IMR-90 (cell line): Measurements from ENCODE around the gene DDX54. TPM values are rescaled to one million over a fixed set of nuclear protein-coding genes. Genes with fewer than 3 reads are reported as not detected.

Source experiments
- ATAC-seq: fragments of 200-7000 bp; cut with Tn5 transposase; 2 replicates; pipeline ENCODE4 v1.9.1; 2020; ENCODE audit warnings: low read depth, mild to moderate bottlenecking, moderate library complexity
- BruUV-seq: library from RNA; stranded (reverse); fragments of 400-500 nt; replicated peaks from 2 replicates; lab custom pipeline; 2021; lab: Mats Ljungman, UMichigan
- CTCF ChIA-PET: fragments of 300-600 bp; formaldehyde crosslinking; extraction: SDS; loops from one replicate; lab custom pipeline; 2021; ENCODE audit warnings: antibody characterized with exemption; lab: Yijun Ruan, JAX
- POLR2A ChIA-PET: fragments of 300-600 bp; sonication (Branson Sonifier 250); formaldehyde crosslinking; loops from one replicate; lab custom pipeline; 2022; ENCODE audit warnings: antibody characterized with exemption; ENCODE audit not compliant: unreplicated experiment; lab: Charles Lee
- DNase-seq: peaks from one replicate; pipeline ENCODE4 v3.0.0; 2013
- H2AFZ ChIP-seq: replicated peaks from 2 replicates; pipeline ENCODE3; 2013; ENCODE audit warnings: low read length, mild to moderate bottlenecking; ENCODE audit not compliant: poor library complexity
- H2AK5ac ChIP-seq: 2 replicates; pipeline ENCODE4 v1.6.1; 2013; ENCODE audit warnings: low read depth, low read length, inconsistent platforms
- H2AK9ac ChIP-seq: replicated peaks from 2 replicates; pipeline ENCODE3; 2013; ENCODE audit warnings: mild to moderate bottlenecking, low read depth, low read length, moderate library complexity; ENCODE audit not compliant: poor library complexity
- H2BK120ac ChIP-seq: 2 replicates; pipeline ENCODE4 v1.6.1; 2013; ENCODE audit warnings: low read depth, low read length, inconsistent platforms
- H2BK15ac ChIP-seq: 3 replicates; pipeline ENCODE4 v1.6.1; 2013; ENCODE audit warnings: low read depth, low read length, inconsistent platforms
- H2BK20ac ChIP-seq: 2 replicates; pipeline ENCODE4 v1.6.1; 2013; ENCODE audit warnings: low read depth, mild to moderate bottlenecking, inconsistent platforms, low read length, moderate library complexity
- H2BK5ac ChIP-seq: 2 replicates; pipeline ENCODE4 v1.6.1; 2013; ENCODE audit warnings: mild to moderate bottlenecking, low read depth, low read length, inconsistent platforms; ENCODE audit not compliant: poor library complexity, severe bottlenecking
- H3K14ac ChIP-seq: replicated peaks from 2 replicates; pipeline ENCODE4 v1.6.1; 2013; ENCODE audit warnings: low read depth, low read length, inconsistent platforms
- H3K18ac ChIP-seq: 2 replicates; pipeline ENCODE4 v1.6.1; 2013; ENCODE audit warnings: low read depth, low read length, control low read depth
- H3K23ac ChIP-seq: 2 replicates; pipeline ENCODE4 v1.6.1; 2013; ENCODE audit warnings: low read depth, low read length, inconsistent platforms
- H3K27ac ChIP-seq: 2 replicates; pipeline ENCODE4 v1.5.1; 2013; ENCODE audit warnings: mild to moderate bottlenecking, control low read depth, low read length; ENCODE audit not compliant: insufficient read depth
- H3K27me3 ChIP-seq: 2 replicates; pipeline ENCODE4 v1.6.1; 2013; ENCODE audit warnings: low read length; ENCODE audit not compliant: control insufficient read depth, insufficient read depth
- H3K36me3 ChIP-seq: 2 replicates; pipeline ENCODE4 v1.6.1; 2013; ENCODE audit warnings: low read length, mixed read lengths; ENCODE audit not compliant: control insufficient read depth, insufficient read depth
- H3K4ac ChIP-seq: 2 replicates; pipeline ENCODE4 v1.6.1; 2013; ENCODE audit warnings: low read depth, low read length, inconsistent platforms
- H3K4me1 ChIP-seq: 2 replicates; pipeline ENCODE4 v1.6.1; 2013; ENCODE audit warnings: low read length, mixed read lengths; ENCODE audit not compliant: control insufficient read depth, insufficient read depth
- H3K4me2 ChIP-seq: 2 replicates; pipeline ENCODE4 v1.6.1; 2013; ENCODE audit warnings: low read depth, mild to moderate bottlenecking, control low read depth, low read length, moderate library complexity
- H3K4me3 ChIP-seq: 2 replicates; pipeline ENCODE4 v1.5.1; 2013; ENCODE audit warnings: low read depth, mild to moderate bottlenecking, control low read depth, low read length, moderate library complexity; ENCODE audit not compliant: insufficient read depth
- H3K56ac ChIP-seq: 2 replicates; pipeline ENCODE4 v1.6.1; 2013; ENCODE audit warnings: low read length, inconsistent platforms; ENCODE audit not compliant: insufficient read depth; ENCODE audit errors: extremely low read depth
- H3K79me1 ChIP-seq, 2 experiments: 2 replicates each; pipeline ENCODE4 v1.6.1; 2013; ENCODE audit warnings: low read length in 2 of 2, inconsistent platforms in 1 of 2, low read depth in 1 of 2
- H3K9ac ChIP-seq: 2 replicates; pipeline ENCODE4 v1.6.1; 2013; ENCODE audit warnings: low read depth, low read length, control low read depth
- H3K9me1 ChIP-seq: 2 replicates; pipeline ENCODE4 v1.6.1; 2013; ENCODE audit warnings: low read length, inconsistent platforms; ENCODE audit not compliant: insufficient read depth
- H3K9me3 ChIP-seq: 2 replicates; pipeline ENCODE4 v1.6.1; 2013; ENCODE audit warnings: low read length; ENCODE audit not compliant: control insufficient read depth, insufficient read depth
- H4K20me1 ChIP-seq: 2 replicates; pipeline ENCODE4 v1.6.1; 2013; ENCODE audit warnings: low read length, inconsistent platforms; ENCODE audit not compliant: insufficient read depth
- H4K5ac ChIP-seq: 2 replicates; pipeline ENCODE4 v1.6.1; 2013; ENCODE audit warnings: mild to moderate bottlenecking, low read depth, low read length, control low read depth
- H4K8ac ChIP-seq, 2 experiments: 2 replicates each; pipeline ENCODE4 v1.6.1; 2013; ENCODE audit warnings: low read depth in 2 of 2, low read length in 2 of 2, control low read depth in 1 of 2, inconsistent platforms in 1 of 2
- H4K91ac ChIP-seq: 2 replicates; pipeline ENCODE4 v1.6.1; 2013; ENCODE audit warnings: low read depth, low read length, inconsistent platforms; ENCODE audit not compliant: insufficient read depth
- MAFK ChIP-seq: IDR thresholded peaks from 2 replicates; pipeline ENCODE4 v1.6.1; 2012; ENCODE audit warnings: low read depth, low read length, improper control_type of control experiment
- NFE2L2 ChIP-seq: fragments of 150-350 bp; IDR thresholded peaks from 2 replicates; pipeline ENCODE4 v1.6.1; 2016; ENCODE audit warnings: low read depth, mild to moderate bottlenecking, low read length
- WGBS, 2 experiments: methylation state at CpG; one replicate each; pipeline versions ENCODE4 v1.1.5 to v1.1.7; 2013; ENCODE audit warnings: missing lambda C conversion rate in 2 of 2; ENCODE audit not compliant: insufficient read length in 1 of 2; ENCODE audit errors: extremely low coverage in 2 of 2; 5-methylcytosine and 5-hydroxymethylcytosine counted together
- dilution Hi-C: fragments of 300-500 bp; cut with HindIII; formaldehyde crosslinking; loops from one replicate; pipeline ENCODE4 v1.14.3; 2018; ENCODE audit warnings: low sequenced_read_pairs; ENCODE audit not compliant: unreplicated experiment
- in situ Hi-C: fragments of 300-500 bp; cut with MboI; formaldehyde crosslinking; loops from 3 replicates; pipeline ENCODE4 v1.14.3; 2019; ENCODE audit warnings: low sequenced_read_pairs, inconsistent platforms, mixed read lengths
- intact Hi-C: fragments of 100-400 bp; cut with micrococcal nuclease; formaldehyde crosslinking; loops from 2 replicates; pipeline ENCODE4 v1.10.0; 2022
- polyA plus RNA-seq, 3 experiments: library from polyadenylated mRNA; depleted of rRNA; stranded (reverse); fragments of >200 nt; gene quantifications; 2 replicates each; pipeline ENCODE4 v1.2.3, GENCODE V29; 2012; ENCODE audit warnings: low replicate concordance in 1 of 3
- total RNA-seq: library from RNA; depleted of rRNA; stranded (reverse); fragments of >200 nt; gene quantifications from 2 replicates; pipeline ENCODE4 v1.2.3, GENCODE V29; 2012

Gene DDX54
- total and polyA plus RNA-seq, 2 of the 4 experiments (the other 2 are of a cell fraction), result 23.8 to 47.5 TPM

- Histone ChIP-seq H3K23ac (no peak overlapping the region), H3K4me2 (no peak overlapping the region), H3K18ac (no peak overlapping the region), H4K20me1 (no peaks in the 10 kb centered on the region), H2BK15ac (no peak overlapping the region), H3K56ac (no peak overlapping the region), H4K8ac (no peak overlapping the region), H4K5ac (no peak overlapping the region), H2BK5ac (no peak overlapping the region), H3K4me1 (no peaks in the 10 kb centered on the region), H3K27me3 (peaks cover 5% of the 10 kb centered on the region; the same call in 1 of the 2 replicates), H3K27ac (no peak overlapping the region), H2AK5ac (no peak overlapping the region), H3K4me3 (no peak overlapping the region), H3K9ac (no peak overlapping the region), H3K14ac (no peak overlapping the region), H2BK120ac (no peak overlapping the region), H3K36me3 (no peaks in the 10 kb centered on the region), H4K91ac (no peak overlapping the region), H3K9me1 (no peaks in the 10 kb centered on the region), H2AK9ac (peak overlapping the region; percentile 42), H3K4ac (no peak overlapping the region), H2AFZ (no peak overlapping the region), H2BK20ac (no peak overlapping the region), H3K79me1 (no peaks in the 10 kb centered on the region), H3K9me3 (no peaks in the 10 kb centered on the region)
- dilution Hi-C loops, result no loop called here
- POLR2A ChIA-PET, result no interaction called here
- WGBS, 2 experiments, result 67% methylated on average over 1 of the region's 12 CpGs; no CpG with 5 or more reads in 1 of the 2 experiments
- no peak for ATAC-seq
- TF ChIP-seq NFE2L2 (no peak), MAFK (0 out of 2 replicates have a peak, but pooled peaks have one; percentile 10)
- in situ Hi-C loops, result no loop called here
- intact Hi-C loops, result no loop called here
- CTCF ChIA-PET, result interaction anchor here (1.0 to 1.2 kb wide), 2 partner anchors 16 to 145 kb away, joined by 3 read pairs; no protein-coding TSS in a partner anchor
- no TSS peak for BruUV-seq
- DNase-seq, result no peak
These were observed 47.2 kb downstream of the DDX54 start for GRCh38 chr12:113137861-113138783.
